OCI-LY3 (cell line): ENCODE data around the gene NMBR.
"Not testable (repeated sequence)": the region's sequence is repeated elsewhere in the genome, so short reads cannot be mapped to it uniquely, and the experiment has no call there.

Source experiments
- H2AFZ ChIP-seq: fragments of 200-600, 300-600 bp; shearing (Covaris generic); 2 replicates; pipeline ENCODE4 v1.6.0; 2014; ENCODE audit warnings: antibody characterized with exemption, low read depth, low read length
- H3K27ac ChIP-seq: fragments of 200-600, 300-600 bp; sonication (generic); 2 replicates; pipeline ENCODE4 v1.5.1; 2014; ENCODE audit warnings: mild to moderate bottlenecking, low read length, moderate library complexity, mixed read lengths
- H3K27me3 ChIP-seq: fragments of 200-600, 300-600 bp; sonication (generic); 2 replicates; pipeline ENCODE4 v1.6.1; 2014; ENCODE audit warnings: low read depth, low read length, mixed read lengths
- H3K36me3 ChIP-seq: fragments of 200-600, 300-600 bp; sonication (generic); replicated peaks from 2 replicates; pipeline ENCODE3; 2014; ENCODE audit warnings: low read depth, low read length, mixed read lengths
- H3K4me1 ChIP-seq: fragments of 300-600, 200-600 bp; sonication (generic); 2 replicates; pipeline ENCODE4 v1.6.1; 2014; ENCODE audit warnings: low read length, mixed read lengths
- H3K4me2 ChIP-seq: fragments of 200-600, 300-600 bp; sonication (generic); 2 replicates; pipeline ENCODE4 v1.6.1; 2014; ENCODE audit warnings: low read length, mixed read lengths
- H3K4me3 ChIP-seq: fragments of 300-600, 200-600 bp; sonication (generic); 2 replicates; pipeline ENCODE4 v1.5.1; 2014; ENCODE audit warnings: antibody characterized with exemption, mild to moderate bottlenecking, low read length, moderate library complexity
- H3K79me2 ChIP-seq: fragments of 300-600, 200-600 bp; shearing (Covaris generic); 2 replicates; pipeline ENCODE4 v1.6.1; 2014; ENCODE audit warnings: mild to moderate bottlenecking, low read length, mixed read lengths
- H3K9ac ChIP-seq: fragments of 300-600, 200-600 bp; shearing (Covaris generic); 2 replicates; pipeline ENCODE4 v1.6.0; 2014; ENCODE audit warnings: mild to moderate bottlenecking, low read length, moderate library complexity
- H3K9me3 ChIP-seq: fragments of 200-600, 300-600 bp; shearing (Covaris generic); 2 replicates; pipeline ENCODE4 v1.6.1; 2014; ENCODE audit warnings: low read length, mixed read lengths; ENCODE audit not compliant: insufficient read depth
- H4K20me1 ChIP-seq: fragments of 200-600, 300-600 bp; sonication (generic); 2 replicates; pipeline ENCODE4 v1.6.1; 2016; ENCODE audit warnings: low read length, mixed read lengths; ENCODE audit not compliant: insufficient read depth
- CTCF ChIP-seq: fragments of 200-600, 300-600 bp; sonication (generic); IDR thresholded peaks from 2 replicates; pipeline ENCODE4 v1.5.1; 2014; ENCODE audit warnings: antibody characterized with exemption, low read length, low read depth
- EZH2phosphoT487 ChIP-seq: fragments of 200-600 bp; shearing (Covaris generic); IDR thresholded peaks from 2 replicates; pipeline ENCODE4 v1.6.1; 2018; ENCODE audit warnings: antibody characterized with exemption, mixed run types, low read depth

The NMBR gene

DNA sequence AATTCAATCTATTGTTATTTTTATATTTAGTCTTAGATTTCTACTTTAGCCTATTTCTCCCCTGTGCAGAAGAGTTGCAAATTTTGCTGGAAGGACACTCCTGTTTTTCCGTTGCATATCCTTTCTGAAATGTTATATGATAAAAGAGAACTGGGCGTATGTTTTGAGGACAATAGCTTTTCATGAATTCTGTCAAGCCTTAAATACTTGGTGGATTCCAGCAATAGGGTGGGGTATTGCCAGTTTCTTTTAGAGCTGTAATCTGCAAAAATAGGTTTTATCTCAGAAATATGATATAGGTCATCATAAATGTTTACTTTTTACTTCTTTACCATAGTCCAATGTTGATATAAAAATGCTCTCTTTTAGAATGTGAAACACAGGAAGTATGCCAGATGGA, 42.1 kb upstream of the NMBR start:
- Histone ChIP-seq H3K27ac (no peak overlapping the region), H3K79me2 (no peaks in the 10 kb centered on the region), H3K4me3 (no peak overlapping the region), H3K27me3 (no peaks in the 10 kb centered on the region), H4K20me1 (no peaks in the 10 kb centered on the region), H2AFZ (no peak overlapping the region), H3K4me1 (no peaks in the 10 kb centered on the region), H3K36me3 (no peaks in the 10 kb centered on the region), H3K4me2 (no peak overlapping the region), H3K9ac (no peak overlapping the region), H3K9me3 (no peaks in the 10 kb centered on the region)
- no peak for TF ChIP-seq CTCF

DNA sequence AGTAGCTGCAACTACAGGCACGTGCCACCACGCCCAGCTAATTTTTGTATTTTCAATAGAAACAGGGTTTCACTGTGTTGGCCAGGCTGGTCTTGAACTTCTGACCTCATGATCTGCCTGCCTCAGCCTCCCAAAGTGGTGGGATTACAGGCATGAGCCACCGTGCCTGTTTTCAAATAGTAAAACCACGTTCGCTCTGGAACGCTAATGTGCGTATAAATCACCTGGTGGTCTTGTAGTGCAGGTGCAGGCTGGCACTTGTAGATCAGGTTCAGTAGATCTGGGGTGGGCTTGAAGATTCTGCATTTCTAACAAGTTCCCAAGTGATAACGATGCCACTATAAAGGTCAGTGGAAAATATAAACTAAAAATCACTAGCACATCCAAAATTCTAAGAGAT, 41.4 kb upstream of the NMBR start:
- H3K4me3 ChIP-seq, H4K20me1 ChIP-seq, H3K27me3 ChIP-seq, H3K4me1 ChIP-seq, H2AFZ ChIP-seq, H3K9me3 ChIP-seq, H3K36me3 ChIP-seq, H3K27ac ChIP-seq, H3K4me2 ChIP-seq, H3K9ac ChIP-seq, H3K79me2 ChIP-seq: not testable (repeated sequence)

DNA sequence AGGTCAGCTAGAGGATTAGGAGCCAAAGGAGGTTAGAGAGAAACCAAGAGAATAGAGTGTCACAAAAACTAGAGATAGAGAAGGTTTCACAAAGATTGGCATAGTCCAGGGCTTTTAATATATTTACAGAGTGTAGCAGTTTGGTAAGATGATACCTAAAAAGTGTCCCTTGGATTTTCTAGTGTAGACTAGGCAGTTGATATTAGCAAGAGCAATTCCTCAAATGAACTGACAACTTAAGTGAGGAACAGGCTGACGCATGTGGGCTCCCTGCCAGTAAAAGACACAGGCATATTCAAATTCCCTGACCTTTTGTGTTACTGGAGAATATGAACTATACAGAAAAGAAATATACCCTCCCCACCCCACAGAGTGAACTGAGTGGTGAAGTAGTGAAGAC, 40.3 kb upstream of the NMBR start:
- no peak overlapping the region for H3K4me2 ChIP-seq
- TF ChIP-seq EZH2phosphoT487 (no peak), CTCF (no peak)
- no peaks in the 10 kb centered on the region for H3K36me3 ChIP-seq
- no peaks in the 10 kb centered on the region for H4K20me1 ChIP-seq
- peaks cover 7% of the 10 kb centered on the region for H3K4me1 ChIP-seq
- H3K9me3 ChIP-seq = no peaks in the 10 kb centered on the region
- no peak overlapping the region for H3K9ac ChIP-seq
- H2AFZ ChIP-seq = no peak overlapping the region
- no peak overlapping the region for H3K27ac ChIP-seq
- no peaks in the 10 kb centered on the region for H3K79me2 ChIP-seq
- H3K4me3 ChIP-seq = no peak overlapping the region
- H3K27me3 ChIP-seq = no peaks in the 10 kb centered on the region

- Histone ChIP-seq H3K27ac (no peak overlapping the region), H3K36me3 (no peaks in the 10 kb centered on the region)
Measured at GRCh38 chr6:142185641-142186040, 38.7 kb upstream of the NMBR start.

More at GRCh38 chr6:142185641-142186040, 38.7 kb upstream of the NMBR start:
- no peaks in the 10 kb centered on the region for H4K20me1 ChIP-seq
- no peak overlapping the region for H3K4me3 ChIP-seq
- H3K9ac ChIP-seq = no peak overlapping the region
- no peaks in the 10 kb centered on the region for H3K27me3 ChIP-seq
- TF ChIP-seq CTCF = no peak
- TF ChIP-seq EZH2phosphoT487 = no peak
- H3K4me1 ChIP-seq = peaks cover 7% of the 10 kb centered on the region
- no peak overlapping the region for H3K4me2 ChIP-seq
- H3K9me3 ChIP-seq = no peaks in the 10 kb centered on the region
- H3K79me2 ChIP-seq = no peaks in the 10 kb centered on the region
- H2AFZ ChIP-seq = no peak overlapping the region
